Activated B cell treated with CpG ODN at 0.5 μM for 24 hours (primary cell): ENCODE data around the gene SPTBN4. TPM values are rescaled to one million over a fixed set of nuclear protein-coding genes. Genes with fewer than 3 reads are reported as not detected.

Experiments used
- ATAC-seq: fragments of 200-7000 bp; cut with Tn5 transposase; one replicate; pipeline ENCODE4 v1.10.0; 2021; ENCODE audit warnings: low read depth, mild to moderate bottlenecking, moderate library complexity
- CTCF ChIA-PET: fragments of 350-600 bp; sonication (Branson Sonifier 250); formaldehyde crosslinking; loops from one replicate; lab custom pipeline; 2021; ENCODE audit warnings: antibody characterized with exemption; lab: Charles Lee
- POLR2A ChIA-PET: fragments of 350-600 bp; sonication (Branson Sonifier 250); formaldehyde crosslinking; loops from one replicate; lab custom pipeline; 2021; ENCODE audit warnings: antibody characterized with exemption; lab: Charles Lee
- DNase-seq: peaks from one replicate; pipeline ENCODE4 v3.0.0; 2022
- H3K27ac Mint-ChIP-seq: one replicate; pipeline ENCODE4 v1.8.0; 2020; ENCODE audit warnings: mixed read lengths
- H3K27me3 Mint-ChIP-seq: one replicate; pipeline ENCODE4 v1.8.0; 2021; ENCODE audit warnings: mixed read lengths
- H3K36me3 Mint-ChIP-seq: one replicate; pipeline ENCODE4 v1.8.0; 2021; ENCODE audit warnings: low read depth, mixed read lengths
- H3K4me1 Mint-ChIP-seq: one replicate; pipeline ENCODE4 v1.8.0; 2021; ENCODE audit warnings: mixed read lengths
- H3K4me3 Mint-ChIP-seq: one replicate; pipeline ENCODE4 v1.8.0; 2020; ENCODE audit warnings: mild to moderate bottlenecking, mixed read lengths
- H3K9me3 Mint-ChIP-seq: one replicate; pipeline ENCODE4 v1.8.0; 2020; ENCODE audit warnings: mixed read lengths
- CTCF ChIP-seq: fragments of 200-600 bp; IDR thresholded peaks from one replicate; pipeline ENCODE4 v1.8.0; 2022; ENCODE audit warnings: antibody characterized with exemption, mild to moderate bottlenecking
- intact Hi-C: fragments of 100-400 bp; cut with micrococcal nuclease; formaldehyde crosslinking; loops from one replicate; pipeline ENCODE4 v1.15.1; 2024
- total RNA-seq: library from RNA; stranded (reverse); gene quantifications from 2 replicates; pipeline ENCODE4 v1.2.3, GENCODE V29; 2022

Gene SPTBN4
- total RNA-seq, 1 donor from 2014 or later: 0.20 TPM

- DNase-seq: peak; percentile 90
- ChIA-PET CTCF (interaction anchor here (0.6 to 5.0 kb wide), 13 partner anchors 10 to 957 kb away, joined by 3 to 45 read pairs (median 4); no protein-coding TSS in a partner anchor), POLR2A (interaction anchor here (0.6 to 4.0 kb wide), 17 partner anchors 9 to 1783 kb away, joined by 3 to 42 read pairs (median 3); partner anchors contain the start of genes ACTMAP, BLVRB, C19orf47 and EGLN2)
- no peak for TF ChIP-seq CTCF
- Mint-ChIP-seq H3K4me1 (peaks cover 69% of the 10 kb centered on the region), H3K27me3 (peaks cover 21% of the 10 kb centered on the region), H3K36me3 (no peaks in the 10 kb centered on the region), H3K9me3 (no peaks in the 10 kb centered on the region), H3K4me3 (peak overlapping the region; percentile 85), H3K27ac (peak overlapping the region; percentile 77)
- intact Hi-C loops: loop anchor here (2.0 to 10.0 kb wide), 3 partner anchors 161 to 1099 kb away; partner anchors contain the start of gene SERTAD3
- ATAC-seq: peak; percentile 72
These were observed 136.8 kb downstream of the SPTBN4 start for GRCh38 chr19:40603389-40604170.

GRCh38 chr19:40604171-40604646 lies 137.4 kb downstream of the SPTBN4 start:
- Mint-ChIP-seq H3K4me3 (peak overlapping the region; percentile 85), H3K27ac (peak overlapping the region; percentile 77), H3K4me1 (peaks cover 67% of the 10 kb centered on the region), H3K27me3 (peaks cover 16% of the 10 kb centered on the region), H3K9me3 (no peaks in the 10 kb centered on the region), H3K36me3 (no peaks in the 10 kb centered on the region)
- ChIA-PET CTCF (interaction anchor here (0.6 to 5.0 kb wide), 9 partner anchors 9 to 956 kb away, joined by 3 to 45 read pairs (median 3); no protein-coding TSS in a partner anchor), POLR2A (interaction anchor here (0.6 to 4.0 kb wide), 18 partner anchors 10 to 1168 kb away, joined by 3 to 42 read pairs (median 4); partner anchors contain the start of genes ACTMAP, BLVRB, C19orf47 and EGLN2)
- TF ChIP-seq CTCF: no peak
- no peak for ATAC-seq
- no peak for DNase-seq
- intact Hi-C loops: loop anchor here (2.0 to 10.0 kb wide), 3 partner anchors 162 to 1099 kb away; partner anchors contain the start of gene SERTAD3

- ATAC-seq (no peak), DNase-seq (no peak)
- Mint-ChIP-seq H3K4me3 (peak overlapping the region; percentile 85), H3K27me3 (peaks cover 12% of the 10 kb centered on the region), H3K4me1 (peaks cover 64% of the 10 kb centered on the region), H3K27ac (peak overlapping the region; percentile 89), H3K36me3 (no peaks in the 10 kb centered on the region), H3K9me3 (no peaks in the 10 kb centered on the region)
- intact Hi-C loops: loop anchor here (1.0 to 10.0 kb wide), 7 partner anchors 9 to 1100 kb away; partner anchors contain the start of genes EGLN2, SERTAD3 and SHKBP1
- POLR2A ChIA-PET: interaction anchor here (0.6 to 4.0 kb wide), 20 partner anchors 9 to 329 kb away, joined by 3 to 42 read pairs (median 4); partner anchors contain the start of genes ACTMAP, AKT2, C19orf47 and NUMBL
- TF ChIP-seq CTCF: no peak
- CTCF ChIA-PET: interaction anchor here (1.0 to 5.0 kb wide), 5 partner anchors 22 to 56 kb away, joined by 3 to 45 read pairs (median 4); no protein-coding TSS in a partner anchor
These were observed 137.9 kb downstream of the SPTBN4 start for GRCh38 chr19:40604647-40605215.

- intact Hi-C loops: loop anchor here (1.0 to 10.0 kb wide), 6 partner anchors 8 to 1101 kb away; partner anchors contain the start of genes EGLN2 and SHKBP1
- POLR2A ChIA-PET: interaction anchor here (0.6 to 4.0 kb wide), 25 partner anchors 9 to 1077 kb away, joined by 3 to 42 read pairs (median 4); partner anchors contain the start of genes ACTMAP, AKT2, C19orf47 and EGLN2
- Mint-ChIP-seq H3K27me3 (peaks cover 10% of the 10 kb centered on the region), H3K4me3 (peak overlapping the region; percentile 85), H3K9me3 (no peaks in the 10 kb centered on the region), H3K27ac (peak overlapping the region; percentile 89), H3K36me3 (no peaks in the 10 kb centered on the region), H3K4me1 (peaks cover 68% of the 10 kb centered on the region)
- TF ChIP-seq CTCF: no peak
- CTCF ChIA-PET: interaction anchor here (1.0 to 5.0 kb wide), 4 partner anchors 22 to 35 kb away, joined by 3 to 45 read pairs (median 5); no protein-coding TSS in a partner anchor
- ATAC-seq (peak; percentile 48), DNase-seq (peak; percentile 78)
These were observed 138.6 kb downstream of the SPTBN4 start for GRCh38 chr19:40605216-40605971.
